Endothelial cell of coronary artery (primary cell): ENCODE data around the gene PPARG. TPM values are rescaled to one million over a fixed set of nuclear protein-coding genes. Genes with fewer than 3 reads are reported as not detected.

ENCODE experiments used
- total RNA-seq: library from RNA; depleted of rRNA; stranded (reverse); fragments of >200 nt; gene quantifications from 2 replicates; pipeline ENCODE4 v1.2.3, GENCODE V29; 2014

The PPARG gene
- 4.7 and 12.6 TPM in 2 replicates for total RNA-seq

DNA sequence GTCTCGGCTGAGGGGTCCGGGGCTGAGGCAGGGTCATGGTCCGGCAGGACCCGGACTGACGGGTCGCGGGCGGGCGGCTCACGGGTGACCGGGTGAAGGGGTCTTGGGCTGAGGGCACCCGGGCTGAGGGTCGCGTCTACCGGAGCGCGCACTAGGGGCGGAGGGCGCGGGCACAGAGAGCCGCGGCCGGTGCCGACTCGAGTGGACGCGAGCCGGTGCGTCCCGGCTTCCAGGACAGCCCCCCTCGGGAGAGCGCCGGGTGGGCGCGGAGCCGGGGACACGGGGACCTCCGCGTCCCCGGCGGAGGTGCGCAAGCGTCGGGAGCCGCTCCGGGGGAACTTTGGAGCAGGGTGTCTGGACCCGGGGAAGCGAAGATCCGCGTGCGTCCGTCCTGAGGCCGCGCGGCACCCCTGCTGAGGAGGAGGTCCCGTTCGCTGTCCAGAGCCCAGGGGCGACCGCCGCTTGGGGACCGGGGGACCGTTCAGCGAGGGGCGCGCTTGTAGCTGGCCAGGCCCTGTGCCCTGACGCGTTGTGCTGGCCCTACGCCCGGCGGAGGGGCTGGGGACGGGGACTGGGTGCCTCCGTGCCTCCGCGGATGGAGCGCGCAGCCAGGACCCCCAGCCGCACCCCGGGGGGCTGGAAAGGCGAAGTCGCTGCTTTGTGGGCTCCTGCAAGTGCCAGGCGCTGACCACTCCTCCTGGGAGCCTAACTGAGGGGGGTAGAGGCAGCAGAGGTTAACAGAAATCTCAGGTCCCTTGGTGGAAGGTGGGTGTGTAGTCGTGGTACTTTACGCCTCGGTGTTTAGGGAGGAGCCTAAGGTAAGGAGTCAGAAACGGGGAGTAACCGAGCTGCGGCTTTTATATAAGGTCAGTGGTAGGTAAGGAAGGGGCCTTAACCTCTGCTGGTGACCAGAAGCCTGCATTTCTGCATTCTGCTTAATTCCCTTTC, at the start of gene PPARG:
Gene PPARG (plus strand): TSS at position 889 of the 948 bp plus-strand sequence. CDS start 90,642 bp downstream, outside the sequence.

Other genes starting within 250 kb of the PPARG start
- 0.09 and 0.47 TPM in 2 replicates for gene TIMP4, start 130.2 kb upstream of the PPARG start, total RNA-seq
- 13.7 and 20.3 TPM in 2 replicates for gene TSEN2, start 195.4 kb downstream of the PPARG start, total RNA-seq